Hippocampal formation (tissue), 2 donors: ENCODE measurements around the gene GRPEL2.
"Not testable (repeated sequence)": the region's sequence is repeated elsewhere in the genome, so short reads cannot be mapped to it uniquely, and the experiment has no call there.

Source experiments
- DNase-seq, 2 donors: peaks; one replicate each; lab custom pipeline; 2025; lab: John Stamatoyannopoulos, UW

The GRPEL2 gene

GRCh38 chr5:149398747-149399266, 53.5 kb downstream of the GRPEL2 start:
- not testable (repeated sequence) for DNase-seq

GRCh38 chr5:149399775-149400174, 54.5 kb downstream of the GRPEL2 start:
- DNase-seq = no peak

- DNase-seq = no peak
These were observed 55.0 kb downstream of the GRPEL2 start for GRCh38 chr5:149400304-149400703.

- no peak for DNase-seq
These were observed 55.8 kb downstream of the GRPEL2 start for GRCh38 chr5:149401051-149401450.

- no peak for DNase-seq
These were observed 57.0 kb downstream of the GRPEL2 start for GRCh38 chr5:149402291-149402690.
